T-helper 1 cell treated with Interleukin-12 subunit alpha and Interleukin-12 subunit beta and Interleukin-4 antibody, amounts not matched to agents 30 ng/mL and 1 ng/mL, for 36 hours (primary cell): ENCODE results near the gene TSPEAR. TPM values are rescaled to one million over a fixed set of nuclear protein-coding genes. Genes with fewer than 3 reads are reported as not detected.
"Not testable (repeated sequence)": the region's sequence is repeated elsewhere in the genome, so short reads cannot be mapped to it uniquely, and the experiment has no call there.

Experiments used
- intact Hi-C: fragments of 100-400 bp; cut with micrococcal nuclease; formaldehyde crosslinking; loops from one replicate; pipeline ENCODE4 v1.15.1; 2024
- total RNA-seq: library from RNA; stranded (reverse); gene quantifications from 2 replicates; pipeline ENCODE4 v1.2.3, GENCODE V29; 2022

The TSPEAR gene
- total RNA-seq, 1 donor from 2014 or later = not detected

DNA sequence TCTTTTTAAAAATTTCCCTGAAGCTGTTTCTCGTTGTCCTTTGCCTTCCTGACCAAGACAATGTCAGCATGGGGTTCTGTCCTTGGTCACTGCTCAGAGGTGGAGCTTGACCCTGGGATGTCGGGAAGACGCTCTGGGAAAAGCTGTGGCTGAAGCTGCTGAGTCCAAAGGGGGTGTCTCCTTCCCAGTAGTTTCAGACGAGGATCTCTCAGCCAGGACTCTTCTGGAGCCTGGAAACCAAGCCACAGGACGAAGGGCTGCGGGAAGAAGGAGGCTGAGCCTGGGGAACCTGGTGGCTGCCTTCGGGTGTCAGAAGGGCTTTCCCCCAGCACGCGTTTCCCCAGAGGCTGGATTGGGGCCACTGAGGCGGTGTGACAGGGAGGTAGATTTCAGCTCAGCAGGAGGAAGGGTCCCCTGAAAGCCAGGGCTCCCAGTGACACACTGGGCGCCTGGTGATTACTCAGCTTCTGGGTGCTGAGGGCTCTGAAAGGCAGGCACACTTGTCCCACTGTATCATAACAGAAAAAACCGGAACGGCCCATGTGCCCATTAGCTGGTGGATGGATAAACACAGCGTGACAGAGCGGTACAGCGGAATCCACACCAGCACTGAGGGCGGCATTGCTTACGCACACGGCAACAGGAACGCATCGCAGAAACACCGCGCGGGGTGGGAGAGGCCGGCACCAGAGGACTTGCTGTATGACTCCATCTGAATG, 24.4 kb downstream of the TSPEAR start:
- intact Hi-C loops = no loop called here

DNA sequence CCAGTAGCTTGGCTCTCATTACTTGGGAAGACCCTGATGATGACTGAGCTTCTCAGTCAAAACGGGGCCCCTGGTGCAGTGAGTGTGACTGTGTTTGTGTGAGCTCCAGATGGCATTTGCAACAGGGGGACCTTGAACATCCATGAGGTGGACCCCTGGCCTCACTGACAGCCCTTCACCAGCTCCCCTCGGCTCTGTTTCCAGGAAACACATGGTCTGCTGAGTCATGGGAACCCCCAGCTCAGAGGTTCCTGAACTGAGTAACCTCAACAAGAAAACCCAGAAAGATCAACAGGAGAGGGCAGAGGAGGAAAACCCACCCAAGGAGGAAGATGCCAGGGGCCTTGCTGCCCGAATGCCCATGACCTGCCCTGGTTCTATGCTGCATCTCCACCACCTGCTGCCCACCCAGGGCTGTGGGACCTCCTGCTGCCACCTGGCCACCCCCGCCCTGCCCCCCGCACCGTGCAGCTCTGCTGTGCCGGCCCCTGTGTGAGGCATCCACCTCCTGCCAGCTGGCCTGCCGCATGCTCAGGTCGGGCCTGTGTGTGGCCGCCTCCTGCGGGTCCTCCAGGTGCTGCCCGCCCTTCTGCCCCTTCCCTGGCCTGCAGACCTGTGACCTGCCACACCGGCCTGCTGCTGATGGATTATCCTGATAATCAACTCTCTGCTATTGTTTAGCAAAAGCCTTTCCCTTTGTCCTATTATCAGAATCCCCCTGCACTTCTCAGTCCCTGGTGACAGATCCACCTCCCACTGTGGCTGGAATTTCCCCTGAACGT, 25.2 kb downstream of the TSPEAR start:
- intact Hi-C loops = no loop called here

DNA sequence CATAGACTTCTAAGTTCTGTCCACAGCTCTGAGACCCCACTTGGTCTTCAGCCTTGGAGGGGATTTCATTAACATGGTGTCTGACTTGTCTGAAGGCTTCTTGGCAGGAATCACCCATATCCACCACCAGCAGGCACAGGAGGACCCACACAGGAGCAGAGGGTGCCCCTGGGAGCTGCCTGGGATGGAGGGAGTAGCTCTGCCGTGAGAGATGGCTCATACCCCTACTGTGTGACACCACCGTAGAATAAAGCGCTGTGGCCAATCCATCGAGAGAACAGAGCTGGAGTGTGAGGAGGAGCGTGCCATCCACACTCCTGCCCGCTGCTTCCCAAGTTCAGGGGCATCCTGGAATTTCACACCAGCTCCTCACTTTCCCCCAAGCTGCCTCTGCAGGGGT, 26.3 kb downstream of the TSPEAR start:
- intact Hi-C loops = not testable (repeated sequence)

DNA sequence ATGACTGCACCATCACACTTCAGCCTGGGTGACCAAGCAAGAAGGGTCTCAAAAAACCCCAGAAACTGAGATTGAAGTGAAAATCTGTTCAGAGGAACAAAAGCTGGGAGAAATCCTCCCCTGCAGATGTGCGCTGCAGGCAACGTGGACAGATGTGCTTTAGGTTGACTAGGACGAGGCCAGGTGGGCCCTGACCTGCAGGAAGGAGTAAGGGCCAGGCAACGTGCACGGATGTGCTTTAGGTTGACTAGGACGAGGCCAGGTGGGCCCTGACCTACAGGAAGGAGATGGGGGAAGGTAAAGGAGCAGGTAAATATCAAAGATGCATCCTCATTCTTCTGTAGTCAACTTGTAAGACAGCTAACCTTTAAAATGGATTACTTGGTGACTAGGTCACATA, 26.9 kb downstream of the TSPEAR start:
- intact Hi-C loops = no loop called here

DNA sequence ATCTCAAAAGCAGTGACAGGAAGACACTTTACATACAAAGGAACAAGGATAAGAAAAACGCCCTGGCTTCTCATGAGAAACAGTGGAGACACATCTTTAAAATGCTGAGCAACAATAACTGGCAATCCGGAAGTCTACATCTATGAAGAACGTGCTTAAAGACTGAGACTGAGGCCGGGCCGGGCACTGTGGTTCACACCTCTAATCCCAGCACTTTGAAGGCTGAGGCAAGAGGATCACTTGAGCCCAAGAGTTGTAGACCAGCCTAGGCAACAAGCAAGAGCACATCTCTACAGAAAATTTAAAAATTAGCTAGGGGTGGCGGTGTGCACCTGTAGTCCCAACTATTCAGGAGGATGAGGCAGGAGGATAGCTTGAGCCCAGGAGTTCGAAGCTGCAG, 27.3 kb downstream of the TSPEAR start:
- intact Hi-C loops = no loop called here

DNA sequence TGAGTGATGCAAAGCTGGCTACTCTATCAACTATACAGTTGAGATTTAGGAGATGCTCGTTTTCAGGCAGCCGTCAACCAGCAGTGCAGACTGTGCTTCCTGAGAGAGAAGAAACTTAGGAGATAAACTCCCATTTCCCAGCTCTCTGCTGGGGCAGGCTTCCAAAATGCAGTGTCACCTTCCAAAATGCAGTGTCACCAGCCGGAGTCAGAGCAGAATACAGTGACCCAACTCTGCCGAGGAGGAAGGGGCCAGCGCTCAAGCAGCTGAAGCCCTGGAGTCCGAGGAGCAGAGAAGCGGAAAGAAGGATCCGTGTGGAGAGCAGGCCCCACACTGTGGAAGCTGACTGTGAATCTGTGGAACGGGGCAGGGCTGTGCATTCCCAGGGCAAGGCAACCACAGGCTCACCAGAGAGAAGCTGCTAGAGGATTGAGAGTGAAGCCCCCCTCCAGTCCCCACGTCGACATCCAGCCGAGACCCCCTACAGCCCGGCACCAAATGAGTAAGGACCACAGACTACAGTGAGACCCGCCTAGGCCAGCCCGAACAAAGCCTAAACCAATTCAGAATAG, 28.7 kb downstream of the TSPEAR start:
- intact Hi-C loops = no loop called here

DNA sequence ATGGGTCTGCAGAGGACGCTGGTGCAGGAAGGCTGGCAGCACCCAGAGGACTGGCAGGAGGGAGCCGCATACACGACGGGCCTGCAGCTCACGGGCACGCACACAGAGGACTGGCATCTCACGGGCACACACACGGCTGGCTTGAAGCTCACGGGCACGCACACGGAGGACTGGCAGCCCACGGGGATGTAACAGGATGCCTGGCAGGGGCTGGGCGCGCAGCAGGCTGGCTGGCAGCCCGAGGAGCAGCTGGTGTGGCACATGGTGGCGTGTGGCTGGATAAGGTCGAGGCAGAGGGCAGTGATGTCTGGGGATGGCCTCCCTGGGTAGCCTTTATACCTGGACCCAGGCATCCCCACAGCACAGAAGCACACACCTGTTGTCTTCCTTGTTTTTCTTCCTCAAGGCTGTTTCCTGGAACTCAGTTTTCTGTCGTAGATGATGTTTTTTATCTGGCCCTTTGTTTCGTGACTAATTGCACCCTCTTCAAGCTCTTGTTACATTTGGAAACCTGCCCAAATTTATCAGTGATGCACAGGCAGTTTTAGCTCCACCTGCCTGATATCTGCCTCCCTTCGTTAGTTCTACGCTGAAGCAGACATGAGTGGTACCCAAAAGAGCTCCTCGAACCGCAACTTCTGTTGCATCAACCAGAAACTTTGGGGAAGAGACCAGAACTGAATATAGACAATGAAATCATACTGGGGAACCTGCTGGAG, 29.4 kb downstream of the TSPEAR start, which contains the start of gene KRTAP12-1:
TSS of gene KRTAP12-1 (minus strand) at position 303 of the 719 bp plus-strand sequence. CDS start at position 263, 40 bp downstream.
- intact Hi-C loops = no loop called here

DNA sequence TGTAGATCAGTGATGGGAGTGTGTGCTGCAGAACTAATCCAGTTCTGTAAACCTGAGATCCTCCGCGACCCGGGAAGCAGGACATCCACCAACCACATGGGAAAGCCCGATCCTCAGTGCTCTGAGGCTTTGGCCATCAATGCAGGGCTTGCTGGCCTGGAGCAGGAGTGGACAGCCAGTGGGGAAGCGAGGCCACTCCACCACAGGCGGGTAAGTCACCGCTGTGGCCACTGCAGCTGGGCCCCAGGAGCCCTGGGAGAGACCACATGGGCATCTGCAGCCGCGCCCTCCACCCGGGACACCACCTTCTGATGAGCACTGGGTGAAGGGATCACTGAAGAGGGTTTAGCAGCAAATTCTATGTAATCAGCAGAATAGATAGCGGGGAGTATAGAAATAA, 30.2 kb downstream of the TSPEAR start:
- intact Hi-C loops = no loop called here

DNA sequence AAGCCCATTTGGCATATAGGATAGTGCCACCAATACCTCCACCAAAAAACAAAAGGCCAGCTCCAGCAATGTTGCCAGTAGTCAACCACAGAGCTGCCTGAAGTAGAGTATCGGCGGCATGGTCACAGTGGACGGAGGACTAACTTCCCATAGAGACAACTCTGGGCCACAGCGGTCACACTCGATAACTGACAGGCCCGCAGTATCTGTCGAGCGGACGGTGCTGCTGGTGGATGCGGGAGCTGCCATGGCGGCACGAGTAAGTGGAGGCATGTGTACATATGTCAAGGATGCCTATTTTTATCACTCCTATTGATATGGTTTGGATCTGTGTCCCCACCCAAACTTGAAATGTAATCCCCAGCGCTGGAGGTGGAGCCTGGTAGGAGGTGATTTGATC, 33.5 kb downstream of the TSPEAR start:
- intact Hi-C loops = no loop called here

DNA sequence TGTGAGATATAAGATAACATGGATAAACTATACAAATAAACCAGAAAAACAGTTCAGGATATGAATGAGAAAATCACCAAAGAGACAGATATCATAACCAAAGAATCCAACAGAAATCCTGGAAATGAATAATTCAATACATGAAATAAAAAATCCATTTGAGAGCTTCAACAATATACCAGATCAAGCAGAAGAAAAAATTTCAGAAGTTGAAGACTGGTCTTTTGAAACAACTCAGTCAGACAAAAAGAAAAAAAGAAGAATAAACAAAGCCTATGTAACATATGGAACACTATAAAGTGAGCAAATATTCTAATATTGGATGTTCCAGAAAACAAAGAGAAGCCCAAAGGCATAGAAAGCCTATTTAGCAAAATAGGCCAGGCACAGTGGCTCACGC, 39.5 kb downstream of the TSPEAR start:
- intact Hi-C loops = no loop called here

DNA sequence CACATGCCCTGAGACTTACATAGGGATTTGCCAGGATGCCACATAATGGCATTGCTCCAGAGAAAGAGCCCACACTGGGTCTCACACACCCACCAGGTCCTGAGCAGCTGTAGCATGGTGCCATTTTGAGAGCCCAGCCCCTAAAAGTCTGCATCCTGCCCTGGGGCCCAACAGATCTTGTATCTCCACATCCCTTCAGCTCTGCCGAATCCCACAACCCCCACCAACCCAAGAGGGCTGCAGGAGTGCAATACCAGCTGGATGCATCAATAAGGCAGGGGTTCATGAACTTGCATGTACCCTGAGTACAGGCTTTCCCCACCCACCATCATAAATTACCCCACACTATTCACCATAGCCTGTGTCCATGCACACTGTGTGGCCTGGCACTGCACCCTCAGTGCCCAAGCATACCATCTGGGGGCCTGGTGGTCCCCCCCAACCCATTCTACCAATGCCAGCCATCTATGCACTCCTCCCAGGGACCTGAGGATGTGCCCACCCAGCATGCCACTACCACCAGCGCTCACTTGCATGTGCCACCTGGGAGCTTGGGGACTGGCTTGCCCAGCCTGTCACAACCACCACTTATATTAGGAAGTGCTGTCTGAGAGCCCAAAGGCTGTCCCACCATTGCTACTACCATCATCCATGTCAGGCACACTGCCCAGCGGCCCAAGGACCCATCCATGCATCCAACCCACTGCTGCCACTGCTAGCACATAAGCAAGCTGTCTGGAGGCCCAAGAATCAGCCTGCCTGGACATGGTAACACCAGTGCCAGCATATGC, 40.5 kb downstream of the TSPEAR start:
- intact Hi-C loops = no loop called here

DNA sequence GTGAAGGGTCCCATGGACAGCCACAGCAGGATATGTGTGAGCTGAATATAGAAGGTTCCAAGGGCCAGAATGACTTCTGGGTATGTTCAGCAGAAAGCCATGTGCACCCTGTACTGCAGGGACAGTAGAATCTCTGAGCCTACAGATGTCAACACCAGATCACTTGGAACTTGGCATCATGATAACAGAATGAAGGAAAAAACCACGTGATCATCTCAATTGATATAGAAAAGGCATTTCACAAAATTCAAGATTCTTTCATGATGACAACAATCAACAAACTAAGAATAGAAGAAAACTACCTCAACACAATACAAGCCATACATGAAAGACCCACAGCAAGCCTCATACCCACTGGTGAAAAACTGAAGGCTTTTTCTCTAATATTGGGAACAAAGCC, 43.8 kb downstream of the TSPEAR start:
- intact Hi-C loops = no loop called here

DNA sequence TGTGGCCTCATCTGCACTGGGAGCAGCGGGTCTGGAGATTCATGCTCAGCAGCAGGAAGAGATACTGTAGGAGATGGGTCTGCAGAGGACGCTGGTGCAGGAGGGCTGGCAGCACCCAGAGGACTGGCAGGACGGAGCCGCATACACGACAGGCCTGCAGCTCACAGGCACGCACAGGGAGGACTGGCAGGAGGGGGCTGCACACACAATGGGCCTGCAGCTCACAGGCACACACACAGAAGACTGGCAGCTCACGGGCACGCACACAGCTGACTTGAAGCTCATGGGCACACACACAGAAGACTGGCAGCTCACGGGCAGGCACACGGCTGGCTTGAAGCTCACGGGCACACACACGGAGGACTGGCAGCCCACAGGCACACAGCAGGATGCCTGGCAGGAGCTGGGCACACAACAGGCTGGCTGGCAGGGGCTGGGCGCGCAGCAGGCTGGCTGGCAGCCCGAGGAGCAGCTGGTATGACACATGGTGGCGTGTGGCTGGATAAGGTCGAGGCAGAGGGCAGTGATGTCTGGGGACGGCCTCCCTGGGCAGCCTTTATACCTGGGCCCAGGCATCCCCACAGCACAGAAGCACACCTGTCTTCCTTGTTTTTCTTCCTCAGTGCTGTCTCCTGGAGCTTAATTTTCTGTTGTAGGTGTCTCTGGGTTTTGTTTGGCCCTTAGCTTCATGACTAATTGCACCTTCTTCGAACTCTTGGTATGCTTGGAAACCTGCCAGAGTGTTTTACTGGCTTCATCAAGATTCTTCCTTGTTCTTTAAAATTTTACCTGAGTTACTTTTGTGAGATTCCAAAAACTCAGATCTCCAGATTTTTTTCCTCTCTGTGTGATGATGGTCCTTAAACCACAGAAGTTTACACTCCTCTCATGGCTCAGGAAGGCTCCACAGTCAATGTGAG, 44.7 kb downstream of the TSPEAR start, which contains the start of gene KRTAP12-2:
TSS of gene KRTAP12-2 (minus strand) at position 527 of the 920 bp plus-strand sequence. CDS start at position 486, 41 bp downstream.
- intact Hi-C loops = no loop called here

DNA sequence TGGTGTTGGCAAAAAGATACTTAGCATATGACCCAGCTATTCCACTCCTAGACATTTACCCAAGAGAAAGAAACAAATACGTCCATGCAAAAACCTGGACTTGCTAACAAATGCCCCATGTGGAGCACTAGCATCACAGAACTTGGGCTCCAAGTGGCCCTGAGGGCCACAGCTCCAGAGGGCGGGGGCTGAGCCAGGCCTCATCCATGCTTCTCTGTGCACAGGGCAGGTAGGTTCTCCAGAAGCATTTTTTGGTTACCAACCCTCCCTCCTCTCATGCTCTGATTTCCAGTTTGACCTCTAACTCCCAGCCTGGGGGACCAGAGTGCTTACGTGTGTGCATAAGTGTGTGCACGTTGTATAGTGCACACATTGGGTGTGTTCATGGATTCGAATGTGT, 46.7 kb downstream of the TSPEAR start:
- intact Hi-C loops = no loop called here

DNA sequence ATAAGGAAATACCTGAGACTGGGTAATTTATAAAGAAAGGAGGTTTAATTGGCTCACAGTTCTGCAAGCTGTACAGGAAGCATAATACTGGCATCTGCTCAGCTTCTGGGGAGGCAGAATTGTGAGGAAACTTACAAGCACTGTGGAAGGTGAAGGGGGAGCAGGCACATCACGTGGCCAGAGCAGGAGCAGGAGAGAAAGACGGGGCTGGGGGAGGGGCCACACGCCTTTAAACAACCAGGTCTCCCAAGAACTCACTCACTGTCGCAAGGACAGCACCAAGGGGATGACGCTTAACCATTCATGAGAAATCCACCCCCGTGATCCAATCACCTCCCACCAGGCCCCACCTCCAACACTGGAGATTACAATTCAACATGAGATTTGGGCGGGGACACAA, 49.8 kb downstream of the TSPEAR start:
- intact Hi-C loops = not testable (repeated sequence)

DNA sequence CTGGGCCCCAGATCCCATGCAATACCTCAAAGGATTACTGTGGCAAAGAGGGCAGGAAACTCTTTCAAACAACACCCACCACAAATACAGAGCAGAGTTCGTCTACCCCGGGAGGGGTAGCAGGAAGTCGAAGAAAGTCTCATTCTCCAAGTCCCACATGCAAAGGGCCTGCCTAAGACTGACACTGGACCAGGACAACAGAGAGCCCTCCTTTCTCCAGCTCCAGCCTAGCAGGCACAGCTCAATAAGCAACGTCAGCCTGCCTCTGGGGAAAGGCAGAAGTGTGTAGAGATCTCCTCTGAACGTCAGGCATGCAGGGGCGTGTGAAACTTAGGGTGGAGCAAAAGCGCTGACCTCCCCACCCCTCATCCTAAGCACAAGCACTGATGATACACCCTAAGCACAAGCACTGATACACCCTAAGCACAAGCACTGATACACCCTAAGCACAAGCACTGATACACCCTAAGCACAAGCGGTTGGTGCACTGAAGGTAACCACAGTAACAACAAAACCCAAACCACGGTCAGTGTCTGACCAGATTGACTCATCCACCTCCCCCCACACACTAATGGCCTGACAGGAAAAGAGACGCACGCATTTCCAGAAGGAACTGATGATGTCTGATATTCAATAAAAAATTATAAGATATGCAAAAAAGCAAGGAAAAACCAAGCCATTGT, 52.3 kb downstream of the TSPEAR start:
- intact Hi-C loops = loop anchor here (2.0 to 10.0 kb wide), 3 partner anchors 14 to 146 kb away; partner anchors contain the start of gene UBE2G2

DNA sequence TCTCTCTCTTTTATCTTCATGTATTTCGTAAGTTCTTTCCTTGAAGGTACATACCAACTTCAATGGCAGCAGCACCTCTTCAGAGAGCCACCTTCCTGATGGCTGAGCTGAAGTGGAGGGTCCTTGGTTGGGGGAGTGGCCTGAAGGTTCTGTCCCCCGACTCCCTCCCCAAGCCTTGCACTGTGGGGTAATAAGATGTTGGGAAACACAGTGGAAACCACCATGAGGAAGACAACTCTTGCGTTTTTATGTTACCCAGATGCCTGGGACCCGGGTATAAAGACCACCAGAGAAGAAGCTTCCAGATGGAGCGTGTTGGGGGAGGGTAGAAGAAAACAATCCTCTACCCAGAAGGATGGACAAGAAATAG, 52.8 kb downstream of the TSPEAR start:
- intact Hi-C loops = loop anchor here (2.0 to 10.0 kb wide), 3 partner anchors 14 to 146 kb away; partner anchors contain the start of gene UBE2G2

DNA sequence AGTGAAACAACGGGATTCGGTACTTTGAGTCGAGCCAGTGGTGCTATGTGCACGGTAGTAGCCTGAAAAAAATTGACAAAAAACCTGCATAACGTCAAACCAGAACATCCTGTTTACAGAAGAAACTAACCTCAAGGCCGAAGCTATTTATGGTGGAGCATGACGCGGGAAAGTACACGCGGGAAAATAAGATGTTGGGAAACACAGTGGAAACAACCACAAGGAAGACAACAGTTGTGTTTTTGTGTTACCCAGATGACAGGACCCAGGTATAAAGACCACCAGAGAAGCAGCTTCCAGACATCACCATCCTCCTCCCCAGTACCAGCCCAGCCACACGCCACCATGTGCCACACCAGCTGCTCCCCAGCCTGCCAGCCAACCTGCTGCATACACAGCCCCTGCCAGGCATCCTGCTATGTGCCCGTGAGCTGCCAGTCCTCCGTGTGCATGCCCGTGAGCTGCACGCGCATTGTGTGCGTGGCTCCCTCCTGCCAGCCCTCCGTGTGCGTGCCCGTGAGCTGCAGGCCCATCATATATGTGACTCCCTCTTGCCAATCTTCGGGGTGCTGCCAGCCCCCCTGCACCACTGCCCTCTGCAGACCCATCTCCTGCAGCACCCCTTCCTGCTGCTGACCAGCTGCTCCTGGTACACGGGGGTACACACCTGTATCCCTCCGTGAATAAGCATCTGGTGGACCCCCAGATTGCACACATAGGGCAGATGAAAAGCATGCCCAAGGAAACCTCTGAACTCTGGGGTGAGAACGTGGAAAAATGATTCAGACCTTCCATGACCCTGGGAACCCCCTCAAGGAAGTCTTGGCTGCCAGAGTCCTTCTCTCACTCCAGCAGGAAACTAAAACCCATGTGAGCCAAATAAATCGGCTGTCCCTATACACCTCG, 53.5 kb downstream of the TSPEAR start, which contains the start of gene KRTAP12-3:
TSS of gene KRTAP12-3 (plus strand) at position 298 of the 906 bp plus-strand sequence. CDS start at position 346, 48 bp downstream.
- intact Hi-C loops = loop anchor here (1.0 to 10.0 kb wide), 4 partner anchors 13 to 147 kb away; partner anchors contain the start of gene UBE2G2
